Ectodermal cell (in vitro differentiated cells): ENCODE results near the gene CANT1.

Source experiments
- H3K27ac ChIP-seq: 2 replicates; pipeline ENCODE4 v1.7.0; 2013; ENCODE audit warnings: mild to moderate bottlenecking, low read depth, low read length; ENCODE audit not compliant: insufficient read depth, poor library complexity, severe bottlenecking
- H3K27me3 ChIP-seq: 2 replicates; pipeline ENCODE4 v1.7.0; 2013; ENCODE audit warnings: mild to moderate bottlenecking, low read length; ENCODE audit not compliant: insufficient read depth, control insufficient read depth, poor library complexity, severe bottlenecking
- H3K36me3 ChIP-seq: one replicate; pipeline ENCODE4 v1.7.0; 2013; ENCODE audit warnings: low read length; ENCODE audit not compliant: control insufficient read depth, insufficient read depth
- H3K4me1 ChIP-seq: one replicate; pipeline ENCODE4 v1.7.0; 2013; ENCODE audit warnings: low read length; ENCODE audit not compliant: control insufficient read depth, insufficient read depth
- H3K4me3 ChIP-seq: 2 replicates; pipeline ENCODE4 v1.7.0; 2013; ENCODE audit warnings: low read depth, low read length, control low read depth; ENCODE audit not compliant: insufficient read depth
- H3K9me3 ChIP-seq: 2 replicates; pipeline ENCODE4 v1.7.0; 2013; ENCODE audit warnings: mild to moderate bottlenecking, low read length, moderate library complexity; ENCODE audit not compliant: control insufficient read depth
- WGBS, 2 experiments: methylation state at CpG; one replicate each; pipeline ENCODE4 v1.1.7; 2013; ENCODE audit warnings: missing lambda C conversion rate in 2 of 2; 5-methylcytosine and 5-hydroxymethylcytosine counted together

CANT1 gene

GRCh38 chr17:79007504-79008381 is 1.8 kb downstream of the CANT1 start:
- no peak overlapping the region for H3K4me3 ChIP-seq
- no peaks in the 10 kb centered on the region for H3K9me3 ChIP-seq
- H3K4me1 ChIP-seq = peaks cover 12% of the 10 kb centered on the region
- H3K36me3 ChIP-seq = no peaks in the 10 kb centered on the region
- peaks cover 5% of the 10 kb centered on the region for H3K27me3 ChIP-seq
- 88 to 90% methylated on average over 21 of the region's 21 CpGs for WGBS, 2 experiments
- H3K27ac ChIP-seq = no peak overlapping the region

- H3K4me3 ChIP-seq = no peak overlapping the region
- no peaks in the 10 kb centered on the region for H3K9me3 ChIP-seq
- no peaks in the 10 kb centered on the region for H3K36me3 ChIP-seq
- peaks cover 12% of the 10 kb centered on the region for H3K4me1 ChIP-seq
- H3K27ac ChIP-seq = no peak overlapping the region
- peaks cover 5% of the 10 kb centered on the region for H3K27me3 ChIP-seq
- WGBS, 2 experiments = 67 to 72% methylated on average over 19 of the region's 19 CpGs
These were observed 2.6 kb downstream of the CANT1 start for GRCh38 chr17:79006794-79007503.

- Histone ChIP-seq H3K27me3 (peaks cover 5% of the 10 kb centered on the region), H3K4me1 (peaks cover 12% of the 10 kb centered on the region), H3K9me3 (no peaks in the 10 kb centered on the region), H3K27ac (no peak overlapping the region), H3K4me3 (no peak overlapping the region), H3K36me3 (no peaks in the 10 kb centered on the region)
- WGBS, 2 experiments = 84 to 87% methylated on average over 8 of the region's 8 CpGs
These were observed 3.5 kb downstream of the CANT1 start for GRCh38 chr17:79006046-79006445.

GRCh38 chr17:79005063-79005861 is 4.3 kb downstream of the CANT1 start:
- H3K27ac ChIP-seq = no peak overlapping the region
- WGBS, 2 experiments = 90 to 91% methylated on average over 12 of the region's 12 CpGs
- H3K36me3 ChIP-seq = no peaks in the 10 kb centered on the region
- H3K4me1 ChIP-seq = peaks cover 12% of the 10 kb centered on the region
- H3K4me3 ChIP-seq = no peak overlapping the region
- peaks cover 5% of the 10 kb centered on the region for H3K27me3 ChIP-seq
- H3K9me3 ChIP-seq = no peaks in the 10 kb centered on the region

GRCh38 chr17:79003661-79004411 is 5.7 kb downstream of the CANT1 start:
- H3K36me3 ChIP-seq = no peaks in the 10 kb centered on the region
- 60 to 62% methylated on average over 3 of the region's 3 CpGs for WGBS, 2 experiments
- H3K4me1 ChIP-seq = peaks cover 7% of the 10 kb centered on the region
- peaks cover 5% of the 10 kb centered on the region for H3K27me3 ChIP-seq
- no peak overlapping the region for H3K27ac ChIP-seq
- no peaks in the 10 kb centered on the region for H3K9me3 ChIP-seq
- H3K4me3 ChIP-seq = no peak overlapping the region

- H3K27ac ChIP-seq = no peak overlapping the region
- H3K9me3 ChIP-seq = no peaks in the 10 kb centered on the region
- WGBS, 2 experiments = 80 to 81% methylated on average over 20 of the region's 20 CpGs
- peaks cover 7% of the 10 kb centered on the region for H3K4me1 ChIP-seq
- H3K36me3 ChIP-seq = no peaks in the 10 kb centered on the region
- H3K27me3 ChIP-seq = peaks cover 5% of the 10 kb centered on the region
- no peak overlapping the region for H3K4me3 ChIP-seq
These were observed 6.6 kb downstream of the CANT1 start for GRCh38 chr17:79002796-79003593.

GRCh38 chr17:79002291-79002690 is 7.3 kb downstream of the CANT1 start:
- Histone ChIP-seq H3K4me1 (peaks cover 7% of the 10 kb centered on the region), H3K4me3 (no peak overlapping the region), H3K9me3 (no peaks in the 10 kb centered on the region), H3K36me3 (no peaks in the 10 kb centered on the region), H3K27ac (no peak overlapping the region), H3K27me3 (peaks cover 2% of the 10 kb centered on the region)
- 88 to 91% methylated on average over 13 to 14 of the region's 14 CpGs for WGBS, 2 experiments

GRCh38 chr17:79001190-79002020 is 8.2 kb downstream of the CANT1 start:
- Histone ChIP-seq H3K9me3 (no peaks in the 10 kb centered on the region), H3K4me3 (no peak overlapping the region), H3K27me3 (no peaks in the 10 kb centered on the region), H3K27ac (no peak overlapping the region), H3K36me3 (peaks cover 5% of the 10 kb centered on the region), H3K4me1 (peaks cover 7% of the 10 kb centered on the region)
- 84 to 87% methylated on average over 19 of the region's 19 CpGs for WGBS, 2 experiments
